ENCODE measurements around the gene PRAMEF5.
"Not testable (repeated sequence)": the region's sequence is repeated elsewhere in the genome, so short reads cannot be mapped to it uniquely, and the experiment has no call there.

The PRAMEF5 gene

GRCh38 chr1:13279617-13280016, 25.6 kb downstream of the PRAMEF5 start:
- not testable (repeated sequence) for DNase-seq

- DNase-seq = not testable (repeated sequence)
Observed at GRCh38 chr1:13285037-13285436, 31.0 kb downstream of the PRAMEF5 start, which contains the start of gene PRAMEF8. PRAMEF8 (minus strand) TSS chr1:13285137; CDS start chr1:13284091, 1,046 bp downstream.

GRCh38 chr1:13289030-13289429, 35.0 kb downstream of the PRAMEF5 start:
- DNase-seq = not testable (repeated sequence)

GRCh38 chr1:13297216-13297931, 43.4 kb downstream of the PRAMEF5 start:
- not testable (repeated sequence) for DNase-seq

- DNase-seq = not testable (repeated sequence)
Observed at GRCh38 chr1:13298699-13299098, 44.7 kb downstream of the PRAMEF5 start.

- not testable (repeated sequence) for DNase-seq
Observed at GRCh38 chr1:13302197-13302596, 48.2 kb downstream of the PRAMEF5 start.

GRCh38 chr1:13303239-13303638, 49.2 kb downstream of the PRAMEF5 start, which contains the start of gene PRAMEF33:
PRAMEF33 (plus strand) TSS chr1:13303539; CDS start chr1:13305955, 2,416 bp downstream.
- DNase-seq = not testable (repeated sequence)
